BE2C (cell line): ENCODE results near the gene NUP210L.
A peak's percentile ranks its signal among the peaks of the same experiment; 100 is the strongest.

Source experiments
- DNase-seq: peaks from one replicate; pipeline ENCODE4 v3.0.0-alpha.2; 2020
- H3K27me3 ChIP-seq: fragments of 250-450 bp; sonication (Bioruptor Pico); 2 replicates; pipeline ENCODE4 v1.5.1; 2020; ENCODE audit warnings: mild to moderate bottlenecking
- H3K36me3 ChIP-seq: fragments of 250-450 bp; sonication (Bioruptor Pico); 2 replicates; pipeline ENCODE4 v1.5.1; 2020; ENCODE audit warnings: mild to moderate bottlenecking
- H3K4me1 ChIP-seq: fragments of 250-450 bp; sonication (Bioruptor Pico); 2 replicates; pipeline ENCODE4 v1.5.1; 2020
- H3K4me3 ChIP-seq: 2 replicates; pipeline ENCODE4 v1.5.1; 2011; ENCODE audit warnings: low read depth, low read length
- H3K9me3 ChIP-seq: fragments of 250-450 bp; sonication (Bioruptor Pico); 2 replicates; pipeline ENCODE4 v1.5.1; 2020
- CTCF ChIP-seq: IDR thresholded peaks from 2 replicates; pipeline ENCODE4 v1.5.1; 2012; ENCODE audit warnings: mild to moderate bottlenecking, low read depth, low read length

NUP210L gene

GRCh38 chr1:154182344-154183045, 27.6 kb upstream of the NUP210L start:
- peak; percentile 40 for DNase-seq
- Histone ChIP-seq H3K27me3 (no peaks in the 10 kb centered on the region), H3K4me3 (peak overlapping the region; percentile 94), H3K9me3 (no peaks in the 10 kb centered on the region), H3K36me3 (peaks cover 6% of the 10 kb centered on the region; the same call in 1 of the 2 replicates), H3K4me1 (peaks cover 20% of the 10 kb centered on the region)
- 0 out of 2 replicates have a peak, but pooled peaks have one; percentile 4 for TF ChIP-seq CTCF

- TF ChIP-seq CTCF, result no peak
- peaks cover 6% of the 10 kb centered on the region for H3K36me3 ChIP-seq
- H3K4me1 ChIP-seq, result peaks cover 20% of the 10 kb centered on the region
- H3K27me3 ChIP-seq, result no peaks in the 10 kb centered on the region
- no peak for DNase-seq
- H3K4me3 ChIP-seq, result peak overlapping the region; percentile 94
- no peaks in the 10 kb centered on the region for H3K9me3 ChIP-seq
Observed at GRCh38 chr1:154181944-154182343, 27.1 kb upstream of the NUP210L start.

- H3K36me3 ChIP-seq, result peaks cover 15% of the 10 kb centered on the region
- TF ChIP-seq CTCF, result no peak
- no peaks in the 10 kb centered on the region for H3K9me3 ChIP-seq
- DNase-seq, result no peak
- no peak overlapping the region for H3K4me3 ChIP-seq
- H3K27me3 ChIP-seq, result no peaks in the 10 kb centered on the region
- H3K4me1 ChIP-seq, result peaks cover 20% of the 10 kb centered on the region
Observed at GRCh38 chr1:154179946-154180687, 25.2 kb upstream of the NUP210L start.

GRCh38 chr1:154178911-154179811, 24.3 kb upstream of the NUP210L start:
- Histone ChIP-seq H3K36me3 (peaks cover 20% of the 10 kb centered on the region), H3K4me3 (no peak overlapping the region), H3K4me1 (peaks cover 20% of the 10 kb centered on the region)

GRCh38 chr1:154178013-154178412, 23.1 kb upstream of the NUP210L start:
- no peaks in the 10 kb centered on the region for H3K9me3 ChIP-seq
- no peak overlapping the region for H3K4me3 ChIP-seq
- H3K27me3 ChIP-seq, result no peaks in the 10 kb centered on the region
- H3K4me1 ChIP-seq, result peaks cover 20% of the 10 kb centered on the region
- TF ChIP-seq CTCF, result no peak
- H3K36me3 ChIP-seq, result peaks cover 28% of the 10 kb centered on the region
- no peak for DNase-seq

More at GRCh38 chr1:154178911-154179811, 24.3 kb upstream of the NUP210L start:
- no peaks in the 10 kb centered on the region for H3K27me3 ChIP-seq
- TF ChIP-seq CTCF, result no peak
- H3K9me3 ChIP-seq, result no peaks in the 10 kb centered on the region
- DNase-seq, result peak; percentile 21
